Mucosa of descending colon (tissue), 3 donors: ENCODE data around the gene MAN2A1. TPM values are rescaled to one million over a fixed set of nuclear protein-coding genes. Genes with fewer than 3 reads are reported as not detected.
A peak's percentile ranks its signal among the peaks of the same experiment; 100 is the strongest.
"Not testable (repeated sequence)": the region's sequence is repeated elsewhere in the genome, so short reads cannot be mapped to it uniquely, and the experiment has no call there.

Source experiments
- ATAC-seq: fragments of 200-7000 bp; cut with Tn5 transposase; one replicate; pipeline ENCODE4 v1.9.1; 2020; ENCODE audit warnings: mild to moderate bottlenecking, moderate library complexity
- DNase-seq, 3 donors: peaks; one replicate each; pipeline ENCODE4 v3.0.0-alpha.2; 2020
- H3K36me3 ChIP-seq: fragments of 200-600 bp; one replicate; pipeline ENCODE4 v1.8.0; 2021; ENCODE audit warnings: low read depth, mild to moderate bottlenecking
- H3K4me1 ChIP-seq: fragments of 200-600 bp; one replicate; pipeline ENCODE4 v1.8.0; 2021; ENCODE audit warnings: low read depth, mild to moderate bottlenecking
- H3K4me3 ChIP-seq: fragments of 200-600 bp; one replicate; pipeline ENCODE4 v1.8.0; 2021; ENCODE audit warnings: mild to moderate bottlenecking
- H3K9me3 ChIP-seq: fragments of 200-600 bp; one replicate; pipeline ENCODE4 v1.8.0; 2021; ENCODE audit warnings: mild to moderate bottlenecking
- CTCF ChIP-seq: fragments of 200-600 bp; IDR thresholded peaks from one replicate; pipeline ENCODE4 v1.8.0; 2022; ENCODE audit warnings: antibody characterized with exemption, mild to moderate bottlenecking
- intact Hi-C, 2 donors: fragments of 100-400 bp; cut with DNase I in 1 of 2; cut with micrococcal nuclease in 1 of 2; formaldehyde crosslinking; loops; one replicate each; pipeline versions ENCODE4 v1.11.0 to v1.11.1; 2022; cut with DNase I, micrococcal nuclease
- total RNA-seq, 3 donors: library from RNA; stranded (reverse); fragmentation: NEBNext Ultra II Directional in 2 of 3; extraction: Animal tissue kit (Norgen Biotek cat#: 25700) in 2 of 3; gene quantifications; one replicate each; pipeline versions ENCODE4 v1.2.1 to v1.2.4, GENCODE V29; 2021 to 2023
- donor health status: DM: no; HTN: no; CAD: no; lungs with moderate emphysema.
- donor health status: DM: no; HTN: no; CAD: no.
- donor health status: DM: no; HTN: yes; CAD: no.

The MAN2A1 gene
- total RNA-seq, 3 donors from 2014 or later: 56.8 to 88.7 (median 75.1) TPM

- Histone ChIP-seq H3K4me1 (peaks cover 2% of the 10 kb centered on the region), H3K4me3 (no peak overlapping the region), H3K9me3 (no peaks in the 10 kb centered on the region), H3K36me3 (no peaks in the 10 kb centered on the region)
- no peak for TF ChIP-seq CTCF
- no peak for DNase-seq
- intact Hi-C loops: no loop called here
- ATAC-seq: no peak
These were observed 66.0 kb downstream of the MAN2A1 start for GRCh38 chr5:109755761-109756160.

- H3K9me3 ChIP-seq: no peaks in the 10 kb centered on the region
- H3K4me1 ChIP-seq: peaks cover 2% of the 10 kb centered on the region
- DNase-seq (no peak), ATAC-seq (no peak)
- intact Hi-C loops: no loop called here
- H3K4me3 ChIP-seq: no peak overlapping the region
- no peak for TF ChIP-seq CTCF
- no peaks in the 10 kb centered on the region for H3K36me3 ChIP-seq
These were observed 66.9 kb downstream of the MAN2A1 start for GRCh38 chr5:109756543-109757185.

- Histone ChIP-seq H3K4me3 (no peak overlapping the region), H3K9me3 (no peaks in the 10 kb centered on the region), H3K4me1 (peaks cover 2% of the 10 kb centered on the region), H3K36me3 (no peaks in the 10 kb centered on the region)
- ATAC-seq (no peak), DNase-seq (no peak)
- intact Hi-C loops: no loop called here
- TF ChIP-seq CTCF: no peak
These were observed 67.8 kb downstream of the MAN2A1 start for GRCh38 chr5:109757490-109757889.

- Histone ChIP-seq H3K9me3 (no peaks in the 10 kb centered on the region), H3K4me1 (peaks cover 2% of the 10 kb centered on the region), H3K4me3 (no peak overlapping the region), H3K36me3 (no peaks in the 10 kb centered on the region)
- DNase-seq: no peak
- ATAC-seq: peak; percentile 73
- TF ChIP-seq CTCF: no peak
- intact Hi-C loops: no loop called here
These were observed 69.6 kb downstream of the MAN2A1 start for GRCh38 chr5:109759306-109759705.

- H3K9me3 ChIP-seq, intact Hi-C loops, H3K4me3 ChIP-seq, H3K4me1 ChIP-seq, DNase-seq, ATAC-seq, H3K36me3 ChIP-seq: not testable (repeated sequence)
These were observed 70.4 kb downstream of the MAN2A1 start for GRCh38 chr5:109760130-109760529.

GRCh38 chr5:109762821-109763220, 73.1 kb downstream of the MAN2A1 start:
- no peak for DNase-seq
- no peaks in the 10 kb centered on the region for H3K36me3 ChIP-seq

More at GRCh38 chr5:109762821-109763220, 73.1 kb downstream of the MAN2A1 start:
- intact Hi-C loops: no loop called here
- no peaks in the 10 kb centered on the region for H3K4me1 ChIP-seq
- H3K9me3 ChIP-seq: no peaks in the 10 kb centered on the region
- TF ChIP-seq CTCF: no peak
- no peak for ATAC-seq
- H3K4me3 ChIP-seq: no peak overlapping the region
